ENCODE results near the gene ADAM23.

Gene ADAM23

GRCh38 chr2:206494061-206494460, 50.7 kb downstream of the ADAM23 start:
- no peak for DNase-seq (ENCODE audit: extremely low spot score)
- POLR2A ChIA-PET, result no interaction called here

GRCh38 chr2:206502729-206503128, 59.4 kb downstream of the ADAM23 start:
- CTCF ChIA-PET, result interaction anchor here (0.7 to 1.1 kb wide), 3 partner anchors 20 to 44 kb away, joined by 3 to 4 read pairs (median 3); no protein-coding TSS in a partner anchor
- POLR2A ChIA-PET, result no interaction called here
- no peak for TF ChIP-seq CTCF (IDR thresholded peaks at IDR 0.05; ENCODE audit: control extremely low read depth, extremely low read depth, low read depth, missing control alignments)
- DNase-seq (ENCODE audit: extremely low spot score), result no peak

More at GRCh38 chr2:206494061-206494460, 50.7 kb downstream of the ADAM23 start:
- no peak for TF ChIP-seq CTCF (IDR thresholded peaks at IDR 0.05; ENCODE audit: control extremely low read depth, extremely low read depth, low read depth, missing control alignments)
- CTCF ChIA-PET, result interaction anchor here (0.7 to 1.0 kb wide), 3 partner anchors 10 to 68 kb away, joined by 3 read pairs; no protein-coding TSS in a partner anchor

- ChIA-PET POLR2A (no interaction called here), CTCF (interaction anchor here (1.1 to 1.3 kb wide), 3 partner anchors 10 to 47 kb away, joined by 3 to 4 read pairs (median 3); no protein-coding TSS in a partner anchor)
- no peak for TF ChIP-seq CTCF (IDR thresholded peaks at IDR 0.05; ENCODE audit: control extremely low read depth, extremely low read depth, low read depth, missing control alignments)
Measured at GRCh38 chr2:206511283-206511682, 68.0 kb downstream of the ADAM23 start.

GRCh38 chr2:206512999-206513398, 69.7 kb downstream of the ADAM23 start:
- DNase-seq (ENCODE audit: extremely low spot score), result no peak
- ChIA-PET POLR2A (no interaction called here), CTCF (no interaction called here)
- no peak for TF ChIP-seq CTCF (IDR thresholded peaks at IDR 0.05; ENCODE audit: control extremely low read depth, extremely low read depth, low read depth, missing control alignments)

More at GRCh38 chr2:206511283-206511682, 68.0 kb downstream of the ADAM23 start:
- DNase-seq (ENCODE audit: extremely low spot score), result no peak

- CTCF ChIA-PET, result no interaction called here
- POLR2A ChIA-PET, result no interaction called here
- no peak for DNase-seq (ENCODE audit: extremely low spot score)
- no peak for TF ChIP-seq CTCF (IDR thresholded peaks at IDR 0.05; ENCODE audit: control extremely low read depth, extremely low read depth, low read depth, missing control alignments)
Measured at GRCh38 chr2:206515580-206515979, 72.2 kb downstream of the ADAM23 start.

- POLR2A ChIA-PET, result no interaction called here
- no peak for TF ChIP-seq CTCF (IDR thresholded peaks at IDR 0.05; ENCODE audit: control extremely low read depth, extremely low read depth, low read depth, missing control alignments)
- DNase-seq (ENCODE audit: extremely low spot score), result no peak
- CTCF ChIA-PET, result interaction anchor here (1.0 to 1.3 kb wide), 2 partner anchors 12 to 122 kb away, joined by 3 read pairs; no protein-coding TSS in a partner anchor
Measured at GRCh38 chr2:206518997-206519396, 75.7 kb downstream of the ADAM23 start.

Data from GM10248 (cell line).